GM18519 (cell line): ENCODE measurements around the gene NCAM1.
"Not testable (repeated sequence)": the region's sequence is repeated elsewhere in the genome, so short reads cannot be mapped to it uniquely, and the experiment has no call there.

Experiments used
- ATAC-seq: cut with Tn5 transposase; IDR thresholded peaks from one replicate; pipeline ENCODE4 v1.9.1; 2021; ENCODE audit warnings: mild to moderate bottlenecking, moderate library complexity; ENCODE audit not compliant: unreplicated experiment, low FRiP score

The NCAM1 gene

DNA sequence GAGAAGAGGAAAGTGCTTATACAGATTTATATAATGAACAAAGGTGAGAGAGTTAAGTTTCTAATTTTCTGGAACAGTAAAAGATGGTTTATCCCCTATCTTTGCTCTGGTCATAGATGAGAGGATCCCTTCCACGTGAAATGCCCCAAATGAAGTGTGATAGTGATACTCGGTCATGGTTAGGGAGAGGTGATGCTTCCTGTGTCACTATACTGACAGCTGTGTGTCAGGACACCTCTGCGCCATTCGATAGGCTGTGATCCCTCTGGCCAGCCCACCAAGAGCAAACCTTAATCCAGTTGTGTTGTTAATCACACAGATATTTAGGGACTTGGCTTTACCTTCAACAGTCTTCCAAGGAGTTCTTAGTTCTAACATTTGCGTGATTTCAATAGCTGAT lies 57.7 kb downstream of the NCAM1 start:
- no peak for ATAC-seq

DNA sequence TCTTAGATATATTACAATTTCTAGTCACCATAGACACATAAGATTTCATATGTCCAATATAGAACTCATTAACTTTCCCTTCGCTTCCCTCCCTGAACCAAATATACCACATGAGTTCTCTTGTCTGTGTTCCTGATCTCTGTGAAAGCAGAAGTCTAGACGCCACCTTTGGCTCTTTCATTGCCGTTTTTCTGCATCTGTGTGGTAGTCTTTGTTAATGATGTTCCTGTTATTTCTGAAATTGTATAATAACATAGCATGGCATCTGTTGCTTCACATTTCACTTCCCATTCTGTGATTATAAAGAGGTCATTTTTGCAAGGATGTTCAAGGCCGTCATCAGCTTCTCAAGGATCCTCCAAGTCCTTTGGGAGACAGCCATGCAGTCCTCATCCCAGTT lies 58.5 kb downstream of the NCAM1 start:
- no peak for ATAC-seq

DNA sequence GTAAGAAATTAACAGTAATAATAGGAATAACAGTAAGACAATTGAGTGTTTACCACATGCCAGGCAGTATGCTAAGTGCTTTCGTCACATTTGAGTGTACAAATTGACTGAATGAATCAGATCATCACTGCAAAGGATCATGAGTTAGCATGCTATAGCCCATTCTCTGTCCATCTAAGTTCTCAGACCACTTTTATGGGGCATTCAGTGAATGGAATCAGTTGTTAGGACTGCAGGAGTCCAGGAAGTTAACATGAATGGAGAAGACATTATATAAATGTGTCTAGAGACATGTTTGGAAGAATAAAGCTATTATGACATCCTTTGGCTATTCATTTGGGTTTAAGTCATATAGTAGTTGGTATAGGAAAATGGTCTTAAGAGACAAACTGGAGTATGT lies 59.9 kb downstream of the NCAM1 start:
- ATAC-seq = no peak

DNA sequence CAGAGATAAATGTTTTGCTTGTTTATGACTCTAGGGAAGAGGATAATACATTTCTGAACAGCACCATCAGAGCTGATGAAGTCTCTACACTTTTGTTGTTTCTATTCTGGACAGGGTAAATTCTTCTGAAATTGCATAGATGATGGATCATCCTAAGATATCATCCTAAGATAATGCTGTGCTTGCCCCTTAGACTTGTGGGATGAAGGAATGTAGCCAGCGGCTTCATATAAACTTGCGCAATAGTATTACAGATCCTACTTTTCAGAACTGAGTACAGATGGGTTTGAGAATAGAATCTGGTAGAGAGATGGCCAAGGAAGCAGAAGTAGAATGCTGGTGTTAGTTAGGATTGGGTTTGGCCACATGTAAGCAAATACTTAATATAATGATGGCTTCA lies 61.0 kb downstream of the NCAM1 start:
- no peak for ATAC-seq

DNA sequence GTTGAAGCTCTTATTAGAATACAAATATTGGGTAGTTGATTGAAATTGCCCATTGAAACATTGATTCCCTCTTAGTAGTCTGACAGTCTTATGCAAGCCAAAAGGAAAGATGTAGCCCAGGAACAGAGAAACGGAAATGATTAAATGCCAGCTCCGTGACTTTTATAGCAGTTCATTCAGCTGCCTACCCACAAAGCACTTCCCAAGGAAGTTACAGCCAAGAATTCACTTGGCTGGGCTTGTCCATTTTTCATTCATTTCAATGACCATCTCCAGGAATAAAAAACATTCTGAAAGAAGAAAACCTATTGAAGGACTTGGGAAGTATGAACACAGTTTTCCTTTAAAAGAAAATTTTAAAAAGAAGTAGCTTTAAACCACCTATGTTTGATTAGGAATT lies 62.0 kb downstream of the NCAM1 start:
- ATAC-seq = no peak

DNA sequence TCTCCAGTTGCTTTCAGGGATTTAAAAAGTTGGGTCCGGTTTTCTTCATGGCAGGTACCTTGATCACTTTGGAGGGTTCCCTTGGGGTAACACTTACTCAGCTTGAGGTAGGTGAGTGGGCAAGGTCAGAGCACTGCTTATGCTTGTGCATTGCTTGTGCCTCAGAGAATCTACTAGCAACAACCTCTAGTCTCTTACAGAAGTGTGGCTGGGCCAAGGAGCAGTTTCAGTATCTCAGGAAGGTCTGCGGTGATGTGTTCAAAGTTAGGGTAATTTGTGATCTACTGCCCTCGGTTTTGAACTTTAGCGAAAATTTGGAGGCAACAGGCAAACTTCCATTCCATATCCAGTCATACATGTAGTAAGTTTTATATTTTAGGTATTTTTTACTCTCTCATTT lies 62.8 kb downstream of the NCAM1 start:
- ATAC-seq = no peak

DNA sequence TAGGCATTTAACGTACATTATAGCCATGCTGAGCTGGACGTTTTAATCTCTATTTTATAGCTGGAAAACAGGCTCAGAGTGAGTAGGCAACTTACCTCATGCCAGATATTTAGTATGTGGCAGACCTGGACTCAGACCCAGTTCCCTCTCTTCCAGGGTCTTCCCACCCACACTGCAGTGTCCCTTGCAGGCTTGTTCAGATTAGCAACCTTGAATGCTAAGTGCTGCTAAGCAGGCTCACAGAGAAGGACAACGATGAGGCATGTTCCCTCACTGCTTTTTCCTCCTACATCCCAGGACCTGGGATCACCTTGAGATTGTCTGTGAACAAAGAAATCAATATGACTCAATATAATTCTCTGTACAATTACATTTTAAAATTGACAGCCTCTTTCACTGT lies 65.6 kb downstream of the NCAM1 start:
- ATAC-seq = no peak

DNA sequence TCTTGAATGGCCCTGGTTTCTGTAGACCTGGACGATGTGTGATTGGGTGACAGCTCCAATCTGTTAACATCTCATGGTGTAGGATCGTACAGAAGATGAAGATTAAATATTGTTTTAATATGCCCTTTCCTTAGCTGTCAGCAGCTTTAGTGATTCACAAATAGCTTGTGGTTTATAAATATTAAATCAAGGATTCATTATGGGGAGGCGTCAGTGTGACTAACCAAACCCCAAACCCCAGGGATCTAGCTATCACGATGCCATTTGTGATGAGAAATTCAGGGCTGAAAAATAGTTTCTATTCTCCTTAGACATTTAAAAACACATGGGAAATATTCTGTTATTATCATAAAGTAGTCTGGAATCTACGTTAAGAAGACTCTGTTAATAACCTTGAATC lies 73.4 kb downstream of the NCAM1 start:
- ATAC-seq = no peak

DNA sequence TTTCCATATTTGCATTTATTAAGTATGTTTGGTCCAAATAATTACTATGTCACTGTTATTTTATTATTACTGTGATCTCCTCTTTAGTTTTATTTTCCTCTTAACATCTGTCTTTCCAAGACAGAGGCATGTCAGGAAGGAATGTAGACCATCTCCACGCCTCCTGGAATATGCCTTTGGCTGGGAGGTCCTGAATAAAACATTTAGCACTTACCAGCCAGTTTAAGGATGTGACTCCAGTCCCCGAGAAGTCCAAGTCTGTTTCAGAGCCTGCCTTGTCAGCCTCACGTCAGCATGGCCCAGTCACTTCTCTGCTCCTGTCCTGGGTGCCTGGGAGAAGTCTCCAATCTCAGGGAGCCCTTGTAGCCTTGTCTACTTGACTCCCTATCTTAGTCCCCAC lies 74.5 kb downstream of the NCAM1 start:
- no peak for ATAC-seq

DNA sequence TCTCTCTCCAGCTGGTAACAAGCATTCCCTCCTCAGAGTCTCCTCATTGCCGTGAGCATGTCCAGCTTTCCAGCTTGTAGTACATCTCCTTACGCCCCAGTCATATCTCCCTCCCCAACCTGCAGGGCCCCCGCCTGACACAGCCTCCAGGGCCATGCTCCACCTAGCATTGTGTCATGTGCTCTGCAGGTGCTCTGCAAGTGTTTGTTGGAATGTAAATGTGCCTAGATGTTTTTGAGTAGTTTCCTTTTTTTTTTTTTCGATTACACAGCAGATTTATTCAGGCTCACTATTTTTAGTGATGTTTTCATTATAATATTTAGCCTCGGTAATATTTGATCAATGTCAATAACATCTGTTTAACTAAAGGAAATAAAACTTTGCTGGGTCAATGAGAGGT lies 82.5 kb downstream of the NCAM1 start:
- no peak for ATAC-seq

DNA sequence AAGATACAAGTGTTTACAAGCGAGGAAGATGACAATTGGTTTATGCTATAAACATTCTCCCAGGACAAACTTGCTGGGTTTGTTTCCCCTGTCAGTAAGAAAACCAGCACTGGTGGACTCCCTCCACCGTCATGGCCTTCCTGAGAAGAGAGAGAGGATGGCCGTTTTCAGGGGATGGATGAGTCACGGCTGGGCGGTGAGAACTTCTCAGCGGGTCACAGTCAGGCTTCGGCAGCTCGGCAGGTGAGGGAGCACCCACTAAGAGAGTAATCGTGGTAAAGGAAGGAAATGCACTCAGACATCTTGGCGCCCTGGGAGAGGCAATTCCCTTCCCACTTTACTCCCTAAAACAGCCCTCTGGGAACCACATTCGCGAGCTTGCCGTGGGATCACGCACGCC lies 83.9 kb downstream of the NCAM1 start:
- ATAC-seq = no peak

DNA sequence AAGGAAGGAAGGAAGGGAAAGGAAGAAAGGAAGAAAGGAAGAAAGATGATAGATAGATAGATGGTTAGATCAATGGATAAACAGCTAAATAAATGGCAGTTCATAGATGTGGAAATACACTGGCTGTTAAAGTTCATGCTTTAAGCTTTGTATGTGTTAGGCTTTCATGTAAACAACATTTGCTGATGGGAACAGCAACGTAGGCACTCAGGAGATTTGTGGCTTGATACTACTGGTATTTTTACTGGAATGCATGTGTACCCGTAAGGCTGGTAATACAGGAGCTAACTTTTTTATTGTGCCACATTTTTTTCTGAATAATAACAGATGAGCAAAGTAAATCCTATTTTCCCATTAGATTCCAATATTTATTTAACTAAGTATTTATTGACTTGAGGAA lies 85.6 kb downstream of the NCAM1 start:
- no peak for ATAC-seq

DNA sequence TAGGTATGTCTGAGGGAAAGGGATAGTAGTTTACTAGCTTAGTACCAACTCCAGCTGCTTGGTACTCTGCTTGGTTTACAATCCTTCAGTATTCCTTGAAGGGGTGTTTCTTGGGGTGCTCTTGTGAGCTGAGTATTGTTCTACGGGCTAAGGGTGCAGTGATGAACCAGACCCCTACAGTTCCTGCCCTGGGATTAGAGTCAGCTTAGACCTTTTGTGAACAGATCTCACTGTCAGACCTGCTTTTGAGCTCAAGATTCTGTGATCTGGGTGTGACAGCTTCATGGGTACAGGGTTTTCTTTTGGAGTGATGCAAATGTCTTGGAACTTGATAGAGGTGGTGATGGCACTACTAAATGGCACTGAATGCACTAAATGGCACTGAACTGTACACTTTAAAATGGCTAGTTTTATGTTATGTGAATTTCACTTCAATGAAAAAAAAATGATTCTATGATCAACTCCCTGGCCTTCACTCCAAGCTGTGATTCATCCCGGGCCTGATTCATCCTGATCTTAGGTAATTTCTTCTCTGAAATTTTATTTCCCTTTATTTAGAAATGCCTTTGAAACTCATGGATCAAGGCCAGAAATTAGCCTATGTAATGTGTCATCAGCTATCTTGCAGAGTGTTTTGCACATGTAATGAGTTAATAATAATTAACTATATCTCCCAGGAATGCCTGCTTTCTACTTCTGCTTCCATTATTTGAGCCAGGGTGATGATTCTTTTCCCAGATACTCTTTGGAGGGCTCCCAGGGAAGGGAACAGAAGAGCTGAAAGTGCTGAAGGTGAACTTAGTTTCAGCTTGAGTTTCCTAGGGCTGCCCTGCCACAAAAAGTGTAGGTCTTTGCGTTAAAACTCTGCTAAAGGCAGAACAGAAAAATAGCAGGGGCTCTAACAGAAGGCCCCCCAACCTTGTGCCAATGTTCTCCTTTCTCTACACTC lies 87.9 kb downstream of the NCAM1 start:
- ATAC-seq = no peak

DNA sequence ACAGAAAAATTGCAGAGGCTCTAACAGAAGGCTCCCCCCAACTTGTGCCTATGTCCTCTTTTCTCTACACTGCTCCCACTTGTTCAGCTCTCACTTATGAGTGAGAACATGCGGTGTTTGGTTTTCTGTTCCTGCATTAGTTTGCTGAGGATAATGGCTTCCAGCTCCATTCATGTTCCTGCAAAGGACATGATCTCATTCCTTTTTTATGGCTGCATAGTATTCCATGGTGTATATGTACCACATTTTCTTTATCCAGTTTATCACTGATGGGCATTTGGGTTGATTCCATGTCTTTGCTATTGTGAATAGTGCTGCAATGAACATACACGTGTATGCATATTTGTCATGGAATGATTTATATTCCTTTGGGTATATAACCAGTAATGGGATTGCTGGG lies 91.8 kb downstream of the NCAM1 start:
- not testable (repeated sequence) for ATAC-seq

DNA sequence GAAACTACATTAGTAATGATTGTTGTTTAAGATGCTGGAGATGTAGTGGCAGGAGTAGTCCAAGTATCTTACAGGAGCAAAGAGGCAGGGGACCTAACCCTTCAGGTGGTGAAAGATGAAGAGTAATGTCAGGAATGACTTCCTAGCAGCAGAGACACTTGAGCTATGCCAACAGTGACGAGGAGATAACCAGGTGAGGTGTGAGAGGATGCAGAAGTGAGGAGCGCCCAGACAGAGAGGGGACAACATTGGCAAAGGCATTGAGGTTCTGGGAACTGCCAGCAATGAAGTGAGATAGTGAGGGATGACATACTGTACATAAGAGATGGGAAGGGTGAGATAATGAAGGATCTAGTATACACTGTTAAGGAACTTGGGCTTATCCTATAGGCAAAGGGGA lies 95.8 kb downstream of the NCAM1 start:
- no peak for ATAC-seq

DNA sequence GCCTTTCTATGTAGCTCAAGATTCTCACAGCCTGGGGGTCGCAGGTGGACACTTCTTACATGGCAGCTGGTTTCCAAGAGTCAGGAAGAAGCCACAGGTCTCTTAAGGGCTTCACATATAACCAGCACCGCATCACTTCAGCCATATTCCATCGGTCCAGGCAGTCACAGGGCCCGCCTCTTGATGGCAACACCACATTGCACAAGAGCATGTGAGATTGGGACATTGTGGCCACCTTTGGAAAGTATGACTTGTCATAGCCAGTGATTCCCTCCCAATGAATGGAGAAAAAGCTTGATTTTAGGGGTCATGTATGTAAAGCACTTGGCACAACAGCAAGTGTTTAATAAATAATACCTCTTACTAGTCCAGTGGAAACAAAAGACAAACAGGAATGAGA lies 98.3 kb downstream of the NCAM1 start:
- no peak for ATAC-seq

DNA sequence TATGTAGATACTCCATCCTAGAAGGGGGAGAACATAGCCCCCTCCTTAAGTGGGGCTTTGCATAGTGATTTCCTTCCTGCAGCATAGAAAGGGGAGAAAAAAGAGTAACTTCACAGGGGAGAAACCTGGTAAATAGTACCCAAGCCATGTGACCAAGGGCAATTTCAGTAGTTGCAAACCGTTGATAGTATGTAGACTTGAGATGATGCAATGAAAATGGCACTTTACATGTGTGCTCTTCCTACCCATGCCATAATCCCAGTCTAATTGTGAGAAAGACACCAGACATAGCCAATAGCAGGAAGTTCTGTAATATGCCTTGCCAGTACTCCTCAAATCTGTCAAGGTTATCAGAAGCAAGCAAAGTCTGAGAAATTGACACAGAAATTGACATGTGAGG lies 104.1 kb downstream of the NCAM1 start:
- no peak for ATAC-seq

DNA sequence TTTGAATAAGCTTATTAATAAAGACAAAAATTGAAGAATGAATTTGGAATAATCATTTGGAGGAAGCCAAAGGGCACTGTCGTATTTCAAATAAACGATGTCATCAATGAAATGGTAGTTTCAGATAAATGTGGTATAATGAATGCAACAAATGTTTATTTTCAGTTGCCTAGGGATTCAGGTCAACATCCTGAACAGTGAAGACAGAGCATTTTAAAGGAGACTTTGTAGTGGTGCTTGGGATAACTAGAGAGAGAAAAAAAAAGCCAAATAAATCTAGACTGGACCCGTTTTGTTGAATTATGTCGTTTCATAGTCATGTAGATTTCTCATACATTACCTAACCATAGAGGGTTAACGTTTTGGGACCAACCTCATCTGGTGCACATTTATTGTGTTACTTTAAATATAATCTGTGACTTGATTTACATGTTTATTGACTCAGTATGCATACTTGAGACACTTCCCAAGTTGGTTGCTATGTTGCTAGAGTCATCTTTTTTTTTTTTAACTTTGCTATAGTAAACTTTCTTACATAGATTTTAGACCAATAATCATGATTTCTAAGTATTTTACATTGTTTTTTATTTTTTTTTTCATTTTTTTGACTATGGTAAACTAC lies 111.1 kb downstream of the NCAM1 start:
- ATAC-seq = no peak

DNA sequence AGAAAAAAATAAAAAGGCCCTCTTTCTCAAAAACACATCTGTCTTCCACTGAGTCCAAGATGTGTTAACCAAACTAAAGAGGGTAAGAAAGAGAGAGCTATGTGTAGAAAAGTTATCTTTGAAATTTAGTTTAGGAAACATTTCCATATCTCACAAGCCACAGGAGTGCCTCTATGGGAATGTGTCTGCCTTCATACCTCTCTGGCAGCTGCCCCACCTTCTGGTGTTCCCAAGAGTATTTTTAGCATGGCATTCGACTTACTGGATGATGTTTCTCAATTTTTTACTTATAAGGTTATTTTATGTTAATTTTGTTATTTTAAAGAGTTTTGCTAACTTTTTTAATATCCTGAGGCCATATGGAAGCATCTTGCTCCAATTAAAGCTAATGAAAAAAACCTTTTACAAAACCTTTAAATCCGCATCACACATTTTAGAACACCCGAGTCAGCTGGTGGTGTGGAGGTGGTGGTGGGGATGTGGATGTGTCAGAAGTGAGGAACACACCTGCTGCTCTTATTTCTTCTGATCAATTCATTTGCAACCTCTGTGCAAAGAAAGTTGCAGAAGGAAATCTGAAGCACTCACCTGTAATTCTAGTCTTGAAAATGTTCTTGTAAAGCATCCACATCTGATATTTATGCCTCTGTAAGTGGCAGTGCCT lies 112.2 kb downstream of the NCAM1 start:
- no peak for ATAC-seq

DNA sequence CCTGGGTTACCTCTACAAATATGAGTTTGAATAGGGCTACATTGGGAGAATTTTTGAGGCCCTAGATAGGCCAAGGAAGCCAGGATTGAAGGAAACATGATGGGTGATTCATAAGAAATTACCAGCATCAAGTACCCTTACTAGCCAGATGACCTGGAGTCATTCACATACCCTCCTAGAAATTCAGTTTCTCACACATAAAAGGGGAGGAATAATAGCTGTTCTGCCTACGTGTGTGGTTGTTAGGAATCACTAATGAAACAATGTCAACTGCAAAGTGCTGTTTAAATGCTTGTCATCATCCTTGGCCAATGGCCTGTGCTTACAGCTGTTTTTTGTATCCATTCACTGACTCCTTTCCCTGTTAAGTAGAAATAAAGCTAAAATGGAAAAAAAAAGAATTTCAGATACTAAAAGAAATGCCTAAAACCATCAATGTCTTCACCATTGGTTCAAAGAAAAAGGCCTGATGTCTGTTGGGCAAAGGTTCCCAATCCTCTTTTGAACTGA lies 114.4 kb downstream of the NCAM1 start:
- ATAC-seq = no peak

DNA sequence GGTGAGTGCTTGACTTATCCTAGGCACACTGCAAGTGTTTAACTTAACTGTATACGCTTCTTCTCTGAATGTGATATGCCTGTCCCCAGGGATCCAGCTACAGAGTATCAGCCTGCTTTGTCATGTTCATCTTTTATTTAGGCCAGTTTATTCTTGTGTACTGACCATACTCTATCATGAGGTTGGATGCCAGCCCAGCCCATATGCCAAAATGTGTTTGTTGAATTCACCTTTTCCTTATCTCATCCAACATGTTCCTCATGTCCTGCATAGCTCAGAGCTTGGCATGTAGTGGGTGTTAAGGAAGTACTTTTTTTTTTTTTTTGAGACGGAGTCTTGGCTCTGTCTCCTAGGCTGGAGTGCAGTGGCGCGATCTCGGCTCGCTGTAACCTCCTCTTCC lies 116.2 kb downstream of the NCAM1 start:
- ATAC-seq = no peak
